Measurements from ENCODE around the gene FRAS1. TPM values are rescaled to one million over a fixed set of nuclear protein-coding genes. Genes with fewer than 3 reads are reported as not detected.

FRAS1 gene
- total RNA-seq, 2 donors from 2014 or later = 2.3 to 8.1 TPM

- DNase-seq (ENCODE audit: low spot score) = no peak
- intact Hi-C loops (cut with DNase I) = no loop called here
Observed at GRCh38 chr4:78369679-78370078, 312.6 kb downstream of the FRAS1 start.

GRCh38 chr4:78370631-78371372 lies 313.7 kb downstream of the FRAS1 start:
- intact Hi-C loops (cut with DNase I) = no loop called here
- DNase-seq (ENCODE audit: low spot score) = no peak

GRCh38 chr4:78372355-78372988 lies 315.3 kb downstream of the FRAS1 start:
- intact Hi-C loops (cut with DNase I) = no loop called here

GRCh38 chr4:78377555-78377954 lies 320.4 kb downstream of the FRAS1 start:
- intact Hi-C loops (cut with DNase I) = no loop called here

More at GRCh38 chr4:78372355-78372988, 315.3 kb downstream of the FRAS1 start:
- no peak for DNase-seq (ENCODE audit: low spot score)

GRCh38 chr4:78379040-78379439 lies 321.9 kb downstream of the FRAS1 start:
- intact Hi-C loops (cut with DNase I) = no loop called here

More at GRCh38 chr4:78377555-78377954, 320.4 kb downstream of the FRAS1 start:
- DNase-seq (ENCODE audit: low spot score) = no peak

GRCh38 chr4:78379991-78380729 lies 323.0 kb downstream of the FRAS1 start:
- no peak for DNase-seq (ENCODE audit: low spot score)
- intact Hi-C loops (cut with DNase I) = no loop called here

More at GRCh38 chr4:78379040-78379439, 321.9 kb downstream of the FRAS1 start:
- no peak for DNase-seq (ENCODE audit: low spot score)

GRCh38 chr4:78386679-78387078 lies 329.6 kb downstream of the FRAS1 start:
- no peak for DNase-seq (ENCODE audit: low spot score)
- intact Hi-C loops (cut with DNase I) = no loop called here

- DNase-seq (ENCODE audit: low spot score) = no peak
- intact Hi-C loops (cut with DNase I) = no loop called here
Observed at GRCh38 chr4:78395642-78396041, 338.5 kb downstream of the FRAS1 start.

GRCh38 chr4:78396613-78397291 lies 339.6 kb downstream of the FRAS1 start:
- intact Hi-C loops (cut with DNase I) = no loop called here
- DNase-seq (ENCODE audit: low spot score) = no peak

GRCh38 chr4:78397292-78397630 lies 340.1 kb downstream of the FRAS1 start:
- intact Hi-C loops (cut with DNase I) = no loop called here
- DNase-seq (ENCODE audit: low spot score) = no peak

GRCh38 chr4:78409612-78410202 lies 352.6 kb downstream of the FRAS1 start:
- intact Hi-C loops (cut with DNase I) = no loop called here

GRCh38 chr4:78410225-78410624 lies 353.1 kb downstream of the FRAS1 start:
- DNase-seq (ENCODE audit: low spot score) = no peak
- intact Hi-C loops (cut with DNase I) = no loop called here

More at GRCh38 chr4:78409612-78410202, 352.6 kb downstream of the FRAS1 start:
- DNase-seq (ENCODE audit: low spot score) = no peak

GRCh38 chr4:78410676-78411075 lies 353.6 kb downstream of the FRAS1 start:
- intact Hi-C loops (cut with DNase I) = no loop called here
- DNase-seq (ENCODE audit: low spot score) = no peak

GRCh38 chr4:78414116-78414515 lies 357.0 kb downstream of the FRAS1 start:
- intact Hi-C loops (cut with DNase I) = no loop called here

GRCh38 chr4:78417603-78418002 lies 360.5 kb downstream of the FRAS1 start:
- no peak for DNase-seq (ENCODE audit: low spot score)
- intact Hi-C loops (cut with DNase I) = no loop called here

More at GRCh38 chr4:78414116-78414515, 357.0 kb downstream of the FRAS1 start:
- DNase-seq (ENCODE audit: low spot score) = no peak

- DNase-seq (ENCODE audit: low spot score) = no peak
- intact Hi-C loops (cut with DNase I) = no loop called here
Observed at GRCh38 chr4:78418406-78418805, 361.3 kb downstream of the FRAS1 start.

- intact Hi-C loops (cut with DNase I) = no loop called here
- DNase-seq (ENCODE audit: low spot score) = no peak
Observed at GRCh38 chr4:78423790-78424189, 366.7 kb downstream of the FRAS1 start.

- DNase-seq (ENCODE audit: low spot score) = no peak
- intact Hi-C loops (cut with DNase I) = no loop called here
Observed at GRCh38 chr4:78424461-78424860, 367.3 kb downstream of the FRAS1 start.

GRCh38 chr4:78426972-78427371 lies 369.8 kb downstream of the FRAS1 start:
- DNase-seq (ENCODE audit: low spot score) = no peak
- intact Hi-C loops (cut with DNase I) = no loop called here

All from posterior vena cava (tissue), 2 donors.